Neural progenitor cell (in vitro differentiated cells): ENCODE results near the gene VSIG1.

Experiments
- EZH2 ChIP-seq: fragments of 200-600 bp; sonication (generic); IDR thresholded peaks from 2 replicates; pipeline ENCODE4 v1.6.1; 2017; ENCODE audit warnings: antibody characterized with exemption, mild to moderate bottlenecking, moderate library complexity
- EZH2phosphoT487 ChIP-seq: fragments of 200-600 bp; sonication (generic); IDR thresholded peaks from 2 replicates; pipeline ENCODE4 v1.6.1; 2017; ENCODE audit warnings: antibody characterized with exemption
- TF ChIP-seq, protein P1 (sequence below): fragments of 200-600 bp; sonication (generic); IDR thresholded peaks from 2 replicates; pipeline ENCODE4 v1.5.1; 2017; ENCODE audit warnings: antibody characterized with exemption, mild to moderate bottlenecking

DNA sequence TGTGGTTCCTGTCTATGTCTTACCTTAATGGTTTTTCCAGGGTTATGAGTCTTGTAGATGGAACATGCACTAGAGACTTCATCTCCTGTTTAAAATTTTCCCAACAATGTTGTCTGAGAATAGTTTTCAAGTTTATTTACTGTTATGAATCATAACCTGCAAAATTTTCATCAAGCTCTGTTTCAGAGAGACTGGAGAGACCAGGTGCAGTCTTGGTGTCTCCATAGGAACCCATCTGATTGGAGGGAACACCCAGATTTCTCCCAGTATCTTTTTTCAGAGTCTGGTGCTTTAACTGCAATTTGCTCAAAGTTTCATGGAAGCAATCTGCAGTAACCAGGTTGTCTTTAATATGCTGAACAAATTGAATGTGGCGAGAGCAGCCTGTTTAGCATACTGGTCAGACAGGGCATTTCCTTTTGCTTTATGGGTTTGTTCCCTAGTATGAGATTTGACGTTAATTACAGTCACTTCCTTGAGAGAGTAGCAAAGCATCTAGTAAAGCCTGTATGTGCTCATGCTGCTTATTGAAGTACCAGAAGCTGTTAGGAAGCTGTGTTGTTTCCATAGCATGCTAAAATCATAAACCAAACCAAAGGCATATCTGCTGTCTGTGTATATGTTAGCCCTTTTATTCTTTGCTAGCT, 18.8 kb upstream of the VSIG1 start:
- TF ChIP-seq EZH2phosphoT487 (no peak), EZH2 (no peak)
- TF ChIP-seq, protein P1, sequence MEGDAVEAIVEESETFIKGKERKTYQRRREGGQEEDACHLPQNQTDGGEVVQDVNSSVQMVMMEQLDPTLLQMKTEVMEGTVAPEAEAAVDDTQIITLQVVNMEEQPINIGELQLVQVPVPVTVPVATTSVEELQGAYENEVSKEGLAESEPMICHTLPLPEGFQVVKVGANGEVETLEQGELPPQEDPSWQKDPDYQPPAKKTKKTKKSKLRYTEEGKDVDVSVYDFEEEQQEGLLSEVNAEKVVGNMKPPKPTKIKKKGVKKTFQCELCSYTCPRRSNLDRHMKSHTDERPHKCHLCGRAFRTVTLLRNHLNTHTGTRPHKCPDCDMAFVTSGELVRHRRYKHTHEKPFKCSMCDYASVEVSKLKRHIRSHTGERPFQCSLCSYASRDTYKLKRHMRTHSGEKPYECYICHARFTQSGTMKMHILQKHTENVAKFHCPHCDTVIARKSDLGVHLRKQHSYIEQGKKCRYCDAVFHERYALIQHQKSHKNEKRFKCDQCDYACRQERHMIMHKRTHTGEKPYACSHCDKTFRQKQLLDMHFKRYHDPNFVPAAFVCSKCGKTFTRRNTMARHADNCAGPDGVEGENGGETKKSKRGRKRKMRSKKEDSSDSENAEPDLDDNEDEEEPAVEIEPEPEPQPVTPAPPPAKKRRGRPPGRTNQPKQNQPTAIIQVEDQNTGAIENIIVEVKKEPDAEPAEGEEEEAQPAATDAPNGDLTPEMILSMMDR, result no peak
